Measurements from ENCODE around the gene ADGRG6.
A peak's percentile ranks its signal among the peaks of the same experiment; 100 is the strongest.

ADGRG6 gene

GRCh38 chr6:142300758-142301650, 803 bp upstream of the ADGRG6 start:
- peak overlapping the region; percentile 60 for H3K4me3 Mint-ChIP-seq
- H3K27ac Mint-ChIP-seq = no peak overlapping the region
- H3K9me3 Mint-ChIP-seq = no peaks in the 10 kb centered on the region
- no peaks in the 10 kb centered on the region for H3K4me1 Mint-ChIP-seq
- ATAC-seq (no peak), DNase-seq (ENCODE audit: low spot score in 2 of 2) (no peak)
- no peaks in the 10 kb centered on the region for H3K36me3 Mint-ChIP-seq

- Mint-ChIP-seq H3K27ac (no peak overlapping the region), H3K9me3 (no peaks in the 10 kb centered on the region), H3K36me3 (no peaks in the 10 kb centered on the region), H3K4me1 (no peaks in the 10 kb centered on the region), H3K4me3 (peak overlapping the region; percentile 60)
- no peak for DNase-seq (ENCODE audit: low spot score in 2 of 2)
- ATAC-seq = no peak
Measured at GRCh38 chr6:142302421-142303175, 791 bp downstream of the ADGRG6 start.

GRCh38 chr6:142303176-142303533, 1.3 kb downstream of the ADGRG6 start:
- Mint-ChIP-seq H3K4me3 (no peak overlapping the region), H3K36me3 (no peaks in the 10 kb centered on the region)

GRCh38 chr6:142304241-142304640, 2.4 kb downstream of the ADGRG6 start:
- H3K4me1 Mint-ChIP-seq = no peaks in the 10 kb centered on the region
- no peaks in the 10 kb centered on the region for H3K9me3 Mint-ChIP-seq
- H3K4me3 Mint-ChIP-seq = no peak overlapping the region
- no peak overlapping the region for H3K27ac Mint-ChIP-seq
- DNase-seq (ENCODE audit: low spot score in 2 of 2) (no peak), ATAC-seq (no peak)
- no peaks in the 10 kb centered on the region for H3K36me3 Mint-ChIP-seq

More at GRCh38 chr6:142303176-142303533, 1.3 kb downstream of the ADGRG6 start:
- H3K27ac Mint-ChIP-seq = no peak overlapping the region
- no peaks in the 10 kb centered on the region for H3K9me3 Mint-ChIP-seq
- no peaks in the 10 kb centered on the region for H3K4me1 Mint-ChIP-seq
- ATAC-seq (no peak), DNase-seq (ENCODE audit: low spot score in 2 of 2) (no peak)

- H3K36me3 Mint-ChIP-seq = no peaks in the 10 kb centered on the region
- no peak overlapping the region for H3K4me3 Mint-ChIP-seq
- ATAC-seq = no peak
- no peak for DNase-seq (ENCODE audit: low spot score in 2 of 2)
- H3K9me3 Mint-ChIP-seq = no peaks in the 10 kb centered on the region
- no peaks in the 10 kb centered on the region for H3K4me1 Mint-ChIP-seq
- no peak overlapping the region for H3K27ac Mint-ChIP-seq
Measured at GRCh38 chr6:142306736-142307135, 4.9 kb downstream of the ADGRG6 start.

GRCh38 chr6:142307963-142308748, 6.3 kb downstream of the ADGRG6 start:
- ATAC-seq = peak; percentile 31
- H3K4me3 Mint-ChIP-seq = no peak overlapping the region
- H3K36me3 Mint-ChIP-seq = no peaks in the 10 kb centered on the region
- no peak for DNase-seq (ENCODE audit: low spot score in 2 of 2)
- H3K4me1 Mint-ChIP-seq = no peaks in the 10 kb centered on the region
- no peak overlapping the region for H3K27ac Mint-ChIP-seq
- H3K9me3 Mint-ChIP-seq = no peaks in the 10 kb centered on the region

GRCh38 chr6:142309426-142309825, 7.6 kb downstream of the ADGRG6 start:
- Mint-ChIP-seq H3K4me1 (no peaks in the 10 kb centered on the region), H3K27ac (no peak overlapping the region), H3K4me3 (no peak overlapping the region), H3K9me3 (no peaks in the 10 kb centered on the region), H3K36me3 (no peaks in the 10 kb centered on the region)
- no peak for DNase-seq (ENCODE audit: low spot score in 2 of 2)
- ATAC-seq = no peak

GRCh38 chr6:142313284-142313683, 11.5 kb downstream of the ADGRG6 start:
- ATAC-seq = no peak
- H3K9me3 Mint-ChIP-seq = no peaks in the 10 kb centered on the region

GRCh38 chr6:142316791-142317368, 15.1 kb downstream of the ADGRG6 start:
- ATAC-seq = no peak
- no peak for DNase-seq (ENCODE audit: low spot score in 2 of 2)
- no peak overlapping the region for H3K27ac Mint-ChIP-seq
- no peak overlapping the region for H3K4me3 Mint-ChIP-seq
- H3K4me1 Mint-ChIP-seq = no peaks in the 10 kb centered on the region
- no peaks in the 10 kb centered on the region for H3K9me3 Mint-ChIP-seq
- no peaks in the 10 kb centered on the region for H3K36me3 Mint-ChIP-seq

More at GRCh38 chr6:142313284-142313683, 11.5 kb downstream of the ADGRG6 start:
- H3K36me3 Mint-ChIP-seq = no peaks in the 10 kb centered on the region
- no peak for DNase-seq (ENCODE audit: low spot score in 2 of 2)
- H3K4me3 Mint-ChIP-seq = no peak overlapping the region
- H3K4me1 Mint-ChIP-seq = no peaks in the 10 kb centered on the region
- H3K27ac Mint-ChIP-seq = no peak overlapping the region

- DNase-seq (ENCODE audit: low spot score in 2 of 2) (no peak), ATAC-seq (peak; percentile 54)
- H3K4me1 Mint-ChIP-seq = no peaks in the 10 kb centered on the region
- H3K36me3 Mint-ChIP-seq = no peaks in the 10 kb centered on the region
- H3K27ac Mint-ChIP-seq = no peak overlapping the region
- no peak overlapping the region for H3K4me3 Mint-ChIP-seq
- H3K9me3 Mint-ChIP-seq = no peaks in the 10 kb centered on the region
Measured at GRCh38 chr6:142318714-142319113, 16.9 kb downstream of the ADGRG6 start.

GRCh38 chr6:142320366-142320765, 18.6 kb downstream of the ADGRG6 start:
- H3K27ac Mint-ChIP-seq = no peak overlapping the region
- ATAC-seq (no peak), DNase-seq (ENCODE audit: low spot score in 2 of 2) (no peak)
- H3K36me3 Mint-ChIP-seq = no peaks in the 10 kb centered on the region
- no peaks in the 10 kb centered on the region for H3K9me3 Mint-ChIP-seq
- no peak overlapping the region for H3K4me3 Mint-ChIP-seq
- no peaks in the 10 kb centered on the region for H3K4me1 Mint-ChIP-seq

- H3K36me3 Mint-ChIP-seq = no peaks in the 10 kb centered on the region
- ATAC-seq (no peak), DNase-seq (ENCODE audit: low spot score in 2 of 2) (no peak)
- no peaks in the 10 kb centered on the region for H3K9me3 Mint-ChIP-seq
- H3K4me3 Mint-ChIP-seq = no peak overlapping the region
- no peaks in the 10 kb centered on the region for H3K4me1 Mint-ChIP-seq
- H3K27ac Mint-ChIP-seq = no peak overlapping the region
Measured at GRCh38 chr6:142321451-142321850, 19.6 kb downstream of the ADGRG6 start.

GRCh38 chr6:142322066-142322465, 20.3 kb downstream of the ADGRG6 start:
- H3K27ac Mint-ChIP-seq = no peak overlapping the region
- H3K36me3 Mint-ChIP-seq = no peaks in the 10 kb centered on the region
- DNase-seq (ENCODE audit: low spot score in 2 of 2) = no peak
- no peak overlapping the region for H3K4me3 Mint-ChIP-seq
- no peaks in the 10 kb centered on the region for H3K4me1 Mint-ChIP-seq
- ATAC-seq = no peak
- no peaks in the 10 kb centered on the region for H3K9me3 Mint-ChIP-seq

GRCh38 chr6:142322504-142323198, 20.8 kb downstream of the ADGRG6 start:
- Mint-ChIP-seq H3K4me1 (no peaks in the 10 kb centered on the region), H3K4me3 (no peak overlapping the region), H3K9me3 (no peaks in the 10 kb centered on the region), H3K27ac (no peak overlapping the region), H3K36me3 (no peaks in the 10 kb centered on the region)
- DNase-seq (ENCODE audit: low spot score in 2 of 2) (no peak), ATAC-seq (no peak)

Measured in stimulated activated effector memory CD8-positive, alpha-beta T cell treated with anti-CD3 and anti-CD28 coated beads, Interleukin-12 subunit alpha, Interleukin-12 subunit beta, amount 100 ng/mL, for 72 hours (primary cell).